HG03108 (cell line): ENCODE data around the gene GGCX.
"Not testable (repeated sequence)": the region's sequence is repeated elsewhere in the genome, so short reads cannot be mapped to it uniquely, and the experiment has no call there.

Experiments
- ATAC-seq: cut with Tn5 transposase; IDR thresholded peaks from one replicate; pipeline ENCODE4 v1.9.1; 2021; ENCODE audit warnings: moderate library complexity; ENCODE audit not compliant: unreplicated experiment

GGCX gene

GRCh38 chr2:85561280-85562212 lies at the start of gene GGCX:
GGCX (minus strand) TSS chr2:85561493; CDS start chr2:85561428, 65 bp downstream.
- ATAC-seq: peak; percentile 87

- no peak for ATAC-seq
Observed at GRCh38 chr2:85607268-85608215, 46.2 kb upstream of the GGCX start.

- no peak for ATAC-seq
Observed at GRCh38 chr2:85606116-85606455, 44.8 kb upstream of the GGCX start.

- no peak for ATAC-seq
Observed at GRCh38 chr2:85605406-85606115, 44.3 kb upstream of the GGCX start.

GRCh38 chr2:85604568-85605339 lies 43.5 kb upstream of the GGCX start:
- no peak for ATAC-seq

GRCh38 chr2:85604133-85604444 lies 42.8 kb upstream of the GGCX start:
- not testable (repeated sequence) for ATAC-seq

GRCh38 chr2:85602476-85603234 lies 41.4 kb upstream of the GGCX start, which contains the start of gene TMEM150A:
TMEM150A (minus strand) TSS chr2:85602698; CDS start chr2:85601948, 750 bp downstream.
- peak; percentile 96 for ATAC-seq

- ATAC-seq: peak; percentile 23
Observed at GRCh38 chr2:85601771-85602475, 40.6 kb upstream of the GGCX start.

- ATAC-seq: no peak
Observed at GRCh38 chr2:85600951-85601770, 39.9 kb upstream of the GGCX start.

- no peak for ATAC-seq
Observed at GRCh38 chr2:85600235-85600575, 38.9 kb upstream of the GGCX start.

- no peak for ATAC-seq
Observed at GRCh38 chr2:85599468-85600234, 38.4 kb upstream of the GGCX start.

- ATAC-seq: no peak
Observed at GRCh38 chr2:85598594-85599340, 37.5 kb upstream of the GGCX start.

- ATAC-seq: no peak
Observed at GRCh38 chr2:85597241-85597640, 35.9 kb upstream of the GGCX start.

GRCh38 chr2:85596486-85597143 lies 35.3 kb upstream of the GGCX start:
- ATAC-seq: no peak

GRCh38 chr2:85596026-85596333 lies 34.7 kb upstream of the GGCX start:
- ATAC-seq: no peak

GRCh38 chr2:85595301-85596025 lies 34.2 kb upstream of the GGCX start, which contains the start of gene RNF181:
RNF181 (plus strand) TSS chr2:85595745; CDS start chr2:85595764, 19 bp downstream.
- peak; percentile 98 for ATAC-seq
